Duodenal mucosa (tissue), 2 donors: ENCODE data around the gene RXYLT1.
A peak's percentile ranks its signal among the peaks of the same experiment; 100 is the strongest.
"Not testable (repeated sequence)": the region's sequence is repeated elsewhere in the genome, so short reads cannot be mapped to it uniquely, and the experiment has no call there.

Experiments
- H3K27ac ChIP-seq: one replicate; pipeline ENCODE4 v1.7.0; 2013; ENCODE audit warnings: low read depth, low read length
- H3K27me3 ChIP-seq, 2 donors: one replicate each; pipeline ENCODE4 v1.7.0; 2013; ENCODE audit warnings: low read length in 2 of 2, control low read depth in 1 of 2; ENCODE audit not compliant: insufficient read depth in 2 of 2, control insufficient read depth in 1 of 2
- H3K36me3 ChIP-seq, 2 donors: one replicate each; pipeline ENCODE4 v1.7.0; 2013; ENCODE audit warnings: low read length in 2 of 2, control low read depth in 1 of 2; ENCODE audit not compliant: insufficient read depth in 2 of 2, control insufficient read depth in 1 of 2
- H3K4me1 ChIP-seq, 2 donors: one replicate each; pipeline ENCODE4 v1.7.0; 2013; ENCODE audit warnings: low read length in 2 of 2, control low read depth in 1 of 2; ENCODE audit not compliant: insufficient read depth in 2 of 2, control insufficient read depth in 1 of 2
- H3K4me3 ChIP-seq, 2 donors: one replicate each; pipeline ENCODE4 v1.7.0; 2013; ENCODE audit warnings: low read length in 2 of 2, low read depth in 1 of 2
- H3K9ac ChIP-seq, 2 donors: one replicate each; pipeline ENCODE4 v1.7.0; 2013; ENCODE audit warnings: low read length in 2 of 2, low read depth in 1 of 2
- H3K9me3 ChIP-seq, 2 donors: one replicate each; pipeline ENCODE4 v1.7.0; 2013; ENCODE audit warnings: low read length in 2 of 2, control low read depth in 1 of 2; ENCODE audit not compliant: control insufficient read depth in 1 of 2

Gene RXYLT1, protein sequence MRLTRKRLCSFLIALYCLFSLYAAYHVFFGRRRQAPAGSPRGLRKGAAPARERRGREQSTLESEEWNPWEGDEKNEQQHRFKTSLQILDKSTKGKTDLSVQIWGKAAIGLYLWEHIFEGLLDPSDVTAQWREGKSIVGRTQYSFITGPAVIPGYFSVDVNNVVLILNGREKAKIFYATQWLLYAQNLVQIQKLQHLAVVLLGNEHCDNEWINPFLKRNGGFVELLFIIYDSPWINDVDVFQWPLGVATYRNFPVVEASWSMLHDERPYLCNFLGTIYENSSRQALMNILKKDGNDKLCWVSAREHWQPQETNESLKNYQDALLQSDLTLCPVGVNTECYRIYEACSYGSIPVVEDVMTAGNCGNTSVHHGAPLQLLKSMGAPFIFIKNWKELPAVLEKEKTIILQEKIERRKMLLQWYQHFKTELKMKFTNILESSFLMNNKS

DNA sequence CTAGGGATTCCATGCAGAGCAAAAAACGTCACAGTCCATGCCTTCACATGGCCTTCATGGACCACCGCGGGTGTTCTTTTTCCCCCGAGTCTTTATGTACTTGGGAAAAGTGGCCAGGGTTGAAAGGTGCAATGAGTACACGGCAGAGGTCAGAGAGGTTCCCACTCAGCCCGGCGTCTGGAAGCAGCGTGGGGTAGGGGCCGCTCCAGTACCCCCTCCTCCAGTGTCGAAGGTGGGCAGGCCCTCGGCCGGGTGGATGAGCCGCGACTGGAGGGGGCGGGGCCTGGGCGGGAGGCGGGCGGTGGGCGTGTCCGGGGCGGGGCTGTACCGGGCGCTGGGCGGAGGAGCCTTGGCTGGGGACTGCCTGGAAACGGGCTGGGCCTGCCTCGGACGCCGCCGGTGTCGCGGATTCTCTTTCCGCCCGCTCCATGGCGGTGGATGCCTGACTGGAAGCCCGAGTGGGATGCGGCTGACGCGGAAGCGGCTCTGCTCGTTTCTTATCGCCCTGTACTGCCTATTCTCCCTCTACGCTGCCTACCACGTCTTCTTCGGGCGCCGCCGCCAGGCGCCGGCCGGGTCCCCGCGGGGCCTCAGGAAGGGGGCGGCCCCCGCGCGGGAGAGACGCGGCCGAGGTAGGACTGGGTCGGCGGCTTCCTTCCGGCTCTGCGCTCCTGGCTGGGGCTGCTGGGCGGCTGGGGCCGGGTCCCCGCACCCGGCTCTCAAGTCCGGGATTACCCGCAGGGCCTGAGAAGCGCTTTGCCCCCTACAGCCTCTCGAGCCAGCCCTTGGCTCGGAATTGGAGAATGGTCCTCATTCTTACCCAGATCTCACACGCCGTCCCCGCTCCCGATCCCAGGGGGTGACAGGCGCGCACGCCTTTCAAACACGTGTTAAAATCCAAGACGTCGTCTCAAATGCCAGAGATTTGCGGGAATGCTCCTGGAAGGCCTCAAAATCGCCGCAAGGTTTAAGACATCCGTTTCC is at the start of gene RXYLT1:
TSS of gene RXYLT1 (plus strand) at position 412 of the 984 bp plus-strand sequence. CDS start at position 464, 52 bp downstream.
- peaks cover 6 to 15% of the 10 kb centered on the region in 2 donors for H3K4me1 ChIP-seq
- peaks cover 5 to 6% of the 10 kb centered on the region in 2 donors for H3K36me3 ChIP-seq
- H3K9me3 ChIP-seq = no peaks in the 10 kb centered on the region
- peak within 1 kb of the TSS; percentile 90 to 91 for H3K9ac ChIP-seq
- peak within 1 kb of the TSS; percentile 92 to 99 for H3K4me3 ChIP-seq
- H3K27ac ChIP-seq = peak within 1 kb of the TSS; percentile 91
- H3K27me3 ChIP-seq = no peaks in the 10 kb centered on the region

DNA sequence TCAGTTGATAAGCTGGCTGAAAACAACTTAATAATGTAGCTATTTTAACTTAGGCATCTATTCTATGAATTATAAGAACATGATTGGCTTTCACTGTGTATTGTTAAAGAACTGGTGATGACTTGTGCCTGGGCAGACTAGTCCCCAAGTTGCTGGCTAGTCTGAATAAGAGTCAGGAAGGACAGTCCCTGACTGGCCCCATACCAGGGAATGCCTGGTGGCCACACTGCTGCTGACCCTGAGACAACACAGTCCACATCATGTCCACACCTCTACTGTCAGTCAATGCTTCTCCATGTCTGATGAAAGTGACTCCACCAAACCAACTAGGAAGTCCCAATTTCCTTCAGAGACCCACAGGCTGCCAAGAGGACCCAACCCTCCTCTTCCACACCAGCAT is 46.9 kb upstream of the RXYLT1 start:
- not testable (repeated sequence) for H3K9ac ChIP-seq, H3K27me3 ChIP-seq, H3K9me3 ChIP-seq, H3K4me1 ChIP-seq, H3K36me3 ChIP-seq, H3K27ac ChIP-seq, H3K4me3 ChIP-seq

DNA sequence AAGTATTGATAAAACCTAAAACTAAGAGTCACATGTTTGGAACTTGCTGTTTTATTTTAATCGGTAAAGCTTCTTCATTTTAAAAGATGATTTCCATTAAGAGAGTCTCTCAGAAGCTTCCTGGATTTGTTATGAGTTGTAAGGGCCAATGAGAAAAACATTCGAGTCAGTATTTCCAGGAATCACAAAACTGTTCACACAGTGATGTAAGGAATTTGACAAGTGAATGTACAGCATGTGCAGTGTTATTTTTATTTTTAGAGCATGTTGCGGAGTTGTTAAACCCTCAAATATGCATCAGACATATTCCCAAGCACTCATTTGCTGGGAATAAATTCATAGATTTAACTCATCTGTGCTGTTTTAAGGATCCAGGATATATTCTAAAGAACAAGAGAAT is 46.1 kb upstream of the RXYLT1 start:
- not testable (repeated sequence) for H3K27ac ChIP-seq, H3K9ac ChIP-seq, H3K9me3 ChIP-seq, H3K4me1 ChIP-seq, H3K36me3 ChIP-seq, H3K4me3 ChIP-seq, H3K27me3 ChIP-seq

DNA sequence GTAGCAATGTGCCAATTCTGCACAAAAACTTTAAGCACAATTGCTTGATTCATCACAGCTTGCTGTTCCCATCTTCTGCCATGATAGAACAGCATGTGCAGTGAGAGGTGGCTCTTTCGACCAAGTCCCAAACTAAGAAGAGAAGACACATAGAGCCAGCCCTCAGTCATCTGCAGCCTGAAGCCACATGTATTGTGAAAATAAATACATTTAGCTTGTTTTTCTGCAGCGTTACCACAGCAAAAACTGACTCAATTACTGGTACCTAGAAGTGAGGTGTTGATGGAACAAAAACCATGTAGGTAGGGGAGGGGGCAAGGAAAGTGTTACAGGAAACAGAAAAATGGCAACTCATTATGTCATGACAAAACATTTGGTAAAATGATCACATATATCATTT is 39.2 kb upstream of the RXYLT1 start:
- H3K4me3 ChIP-seq, H3K9ac ChIP-seq, H3K27me3 ChIP-seq, H3K27ac ChIP-seq, H3K36me3 ChIP-seq, H3K9me3 ChIP-seq, H3K4me1 ChIP-seq: not testable (repeated sequence)

DNA sequence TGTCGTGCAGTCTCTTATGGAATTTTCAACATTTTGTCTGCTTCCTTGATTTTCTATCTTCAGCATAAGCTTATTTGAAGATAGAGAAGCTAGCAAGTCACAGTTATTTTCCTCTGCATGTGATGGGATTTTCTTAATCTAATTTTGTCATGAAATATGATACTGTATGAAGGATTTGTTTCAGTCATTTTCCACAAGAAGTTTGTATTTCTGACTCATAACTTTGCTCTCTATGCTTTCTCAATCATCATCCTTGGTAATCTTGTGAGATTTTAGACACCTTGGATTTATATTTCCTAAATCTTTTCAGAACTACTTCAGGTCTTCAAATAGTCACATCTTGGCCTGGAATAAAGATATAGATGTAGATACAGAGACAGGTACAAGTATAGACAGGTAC is 38.3 kb upstream of the RXYLT1 start:
- not testable (repeated sequence) for H3K9ac ChIP-seq, H3K4me1 ChIP-seq, H3K27me3 ChIP-seq, H3K9me3 ChIP-seq, H3K36me3 ChIP-seq, H3K27ac ChIP-seq, H3K4me3 ChIP-seq

DNA sequence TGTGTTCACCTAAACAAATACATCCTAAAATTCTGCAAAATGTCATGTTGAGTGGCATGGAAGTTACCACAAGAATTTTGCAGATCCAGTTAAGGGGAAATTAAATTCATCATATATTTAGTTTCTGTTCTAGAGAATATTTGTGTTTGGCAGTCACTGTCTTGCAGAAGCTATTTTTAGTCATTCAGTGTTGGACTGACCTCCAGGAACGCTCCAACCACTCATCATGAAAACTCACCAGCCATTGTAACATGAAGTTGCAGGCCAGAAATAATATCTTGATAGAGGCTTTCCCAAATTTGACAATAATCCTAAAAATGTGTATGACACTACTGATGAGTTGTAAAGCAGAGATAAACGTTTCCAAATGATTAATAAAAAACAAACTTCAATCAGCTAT is 35.6 kb upstream of the RXYLT1 start:
- not testable (repeated sequence) for H3K9ac ChIP-seq, H3K27ac ChIP-seq, H3K9me3 ChIP-seq, H3K4me1 ChIP-seq, H3K36me3 ChIP-seq, H3K4me3 ChIP-seq, H3K27me3 ChIP-seq

DNA sequence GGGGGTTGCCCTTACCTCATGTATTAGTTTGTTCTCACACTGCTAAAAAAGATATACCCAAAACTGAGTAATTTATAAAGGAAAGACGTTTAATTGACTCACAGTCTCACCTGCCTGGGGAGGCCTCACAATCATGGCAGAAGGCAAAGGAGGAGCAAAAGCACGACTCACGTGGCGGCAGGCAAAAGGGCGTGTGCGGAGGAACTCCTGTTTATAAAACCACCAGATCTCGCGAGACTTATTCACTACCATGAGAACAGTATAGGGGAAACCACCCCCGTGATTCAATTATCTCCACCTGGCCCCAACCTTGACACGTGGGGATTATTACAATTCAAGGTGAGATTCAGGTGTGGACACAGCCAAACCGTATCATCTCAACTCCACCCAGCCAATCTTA is 33.2 kb upstream of the RXYLT1 start:
- not testable (repeated sequence) for H3K36me3 ChIP-seq, H3K9me3 ChIP-seq, H3K4me1 ChIP-seq, H3K27me3 ChIP-seq, H3K4me3 ChIP-seq, H3K9ac ChIP-seq, H3K27ac ChIP-seq

DNA sequence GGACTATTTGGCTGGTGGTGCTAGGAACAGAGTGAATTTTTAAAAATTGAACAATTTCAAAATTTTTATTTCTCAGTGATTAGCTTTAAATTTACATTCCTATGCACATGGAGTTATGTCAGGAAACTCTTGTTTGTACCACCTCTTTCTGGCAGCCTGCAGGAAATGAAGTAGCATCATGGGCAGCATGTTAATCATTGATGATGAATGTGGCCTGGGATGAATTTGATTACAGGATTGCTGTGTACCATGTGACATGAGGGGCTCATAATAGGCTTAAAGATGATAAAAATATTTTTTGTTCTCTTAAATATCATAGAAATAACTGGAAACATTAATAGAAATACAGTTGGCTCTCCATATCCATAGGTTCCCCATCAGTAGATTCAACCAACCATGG is 32.6 kb upstream of the RXYLT1 start:
- H3K4me3 ChIP-seq, H3K27me3 ChIP-seq, H3K9me3 ChIP-seq, H3K27ac ChIP-seq, H3K9ac ChIP-seq, H3K4me1 ChIP-seq, H3K36me3 ChIP-seq: not testable (repeated sequence)

DNA sequence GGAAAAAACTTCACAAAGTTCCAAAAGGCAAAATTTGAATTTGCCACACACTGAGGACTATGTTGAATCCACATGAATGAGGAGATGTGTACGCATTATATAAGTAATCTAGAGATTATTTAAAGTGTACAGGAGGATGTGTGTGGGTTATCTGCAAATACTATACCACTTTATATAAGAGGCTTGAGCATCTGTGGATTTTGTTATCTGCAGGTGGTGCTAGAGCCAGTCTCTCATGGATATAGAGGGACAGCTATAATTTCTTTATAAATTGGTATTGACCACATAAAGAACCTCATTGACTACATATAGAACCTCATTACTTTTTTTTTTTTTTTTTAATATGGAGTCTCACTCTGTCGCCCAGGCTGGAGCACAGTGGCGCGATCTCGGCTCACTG is 32.2 kb upstream of the RXYLT1 start:
- Histone ChIP-seq H3K9ac (no peak overlapping the region), H3K36me3 (no peaks in the 10 kb centered on the region), H3K27me3 (no peaks in the 10 kb centered on the region), H3K4me3 (no peak overlapping the region), H3K9me3 (no peaks in the 10 kb centered on the region), H3K27ac (no peak overlapping the region), H3K4me1 (no peaks in the 10 kb centered on the region)

DNA sequence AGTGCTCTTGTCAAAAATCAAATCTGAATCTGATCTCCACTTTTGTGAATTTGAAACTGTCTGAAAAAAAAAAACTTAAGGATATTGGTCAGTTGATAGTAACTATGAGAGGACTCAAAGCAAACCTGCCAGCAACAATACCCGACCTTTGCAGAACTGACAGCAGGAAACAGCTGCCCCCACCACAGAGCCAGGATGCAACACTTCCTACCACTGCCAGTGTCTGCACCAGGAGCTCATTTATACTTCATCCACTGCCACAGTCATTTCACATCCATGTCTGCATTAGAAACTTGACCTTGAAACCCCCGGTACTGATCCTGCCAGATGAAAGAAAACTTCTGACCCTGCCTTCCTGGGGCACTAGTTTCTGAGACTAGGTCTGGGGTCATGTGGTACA is 27.4 kb upstream of the RXYLT1 start:
- H3K36me3 ChIP-seq = no peaks in the 10 kb centered on the region
- H3K27me3 ChIP-seq = no peaks in the 10 kb centered on the region
- no peaks in the 10 kb centered on the region for H3K4me1 ChIP-seq
- no peaks in the 10 kb centered on the region for H3K9me3 ChIP-seq
- no peak overlapping the region for H3K9ac ChIP-seq
- no peak overlapping the region for H3K27ac ChIP-seq
- H3K4me3 ChIP-seq = no peak overlapping the region
